Measurements from ENCODE around the gene MALSU1. TPM values are rescaled to one million over a fixed set of nuclear protein-coding genes. Genes with fewer than 3 reads are reported as not detected.

The MALSU1 gene
- total RNA-seq, 4 donors from 2014 or later, result 35.7 to 80.2 (median 41.7) TPM

GRCh38 chr7:23336086-23336485, 36.9 kb downstream of the MALSU1 start:
- no peak for DNase-seq (ENCODE audit: low spot score in 2 of 2)
- TF ChIP-seq EP300 (IDR thresholded peaks at IDR 0.05) (no peak), CTCF (IDR thresholded peaks at IDR 0.05) (no peak), POLR2A (IDR thresholded peaks at IDR 0.05) (no peak), POLR2AphosphoS5 (IDR thresholded peaks at IDR 0.05) (no peak)
- Histone ChIP-seq H3K36me3 (no peaks in the 10 kb centered on the region), H3K4me1 (peaks cover 15% of the 10 kb centered on the region), H3K9me3 (no peaks in the 10 kb centered on the region), H3K27me3 (no peaks in the 10 kb centered on the region), H3K27ac (no peak overlapping the region), H3K4me3 (no peak overlapping the region)
- 80% methylated on average over 3 of the region's 3 CpGs for WGBS

GRCh38 chr7:23336799-23337283, 37.7 kb downstream of the MALSU1 start:
- Histone ChIP-seq H3K4me1 (peaks cover 15% of the 10 kb centered on the region), H3K36me3 (no peaks in the 10 kb centered on the region), H3K4me3 (no peak overlapping the region), H3K27me3 (no peaks in the 10 kb centered on the region), H3K9me3 (no peaks in the 10 kb centered on the region), H3K27ac (no peak overlapping the region)
- WGBS, result 86% methylated on average over 6 of the region's 6 CpGs
- DNase-seq (ENCODE audit: low spot score in 2 of 2), result no peak
- TF ChIP-seq CTCF (IDR thresholded peaks at IDR 0.05) (no peak), POLR2A (IDR thresholded peaks at IDR 0.05) (no peak), EP300 (IDR thresholded peaks at IDR 0.05) (no peak), POLR2AphosphoS5 (IDR thresholded peaks at IDR 0.05) (no peak)

GRCh38 chr7:23337374-23337773, 38.2 kb downstream of the MALSU1 start:
- no peak overlapping the region for H3K27ac ChIP-seq
- peaks cover 15% of the 10 kb centered on the region for H3K4me1 ChIP-seq
- no peaks in the 10 kb centered on the region for H3K9me3 ChIP-seq
- no peak for DNase-seq (ENCODE audit: low spot score in 2 of 2)
- no peak for TF ChIP-seq EP300 (IDR thresholded peaks at IDR 0.05)
- TF ChIP-seq POLR2A (IDR thresholded peaks at IDR 0.05), result no peak
- TF ChIP-seq CTCF (IDR thresholded peaks at IDR 0.05), result no peak
- no peak for TF ChIP-seq POLR2AphosphoS5 (IDR thresholded peaks at IDR 0.05)
- no peaks in the 10 kb centered on the region for H3K36me3 ChIP-seq
- H3K27me3 ChIP-seq, result no peaks in the 10 kb centered on the region
- H3K4me3 ChIP-seq, result no peak overlapping the region

GRCh38 chr7:23338439-23338838, 39.3 kb downstream of the MALSU1 start:
- Histone ChIP-seq H3K27me3 (no peaks in the 10 kb centered on the region), H3K4me3 (no peak overlapping the region), H3K36me3 (no peaks in the 10 kb centered on the region), H3K27ac (no peak overlapping the region), H3K9me3 (no peaks in the 10 kb centered on the region), H3K4me1 (peaks cover 15% of the 10 kb centered on the region)
- TF ChIP-seq POLR2A (IDR thresholded peaks at IDR 0.05) (no peak), POLR2AphosphoS5 (IDR thresholded peaks at IDR 0.05) (no peak), EP300 (IDR thresholded peaks at IDR 0.05) (no peak), CTCF (IDR thresholded peaks at IDR 0.05) (no peak)
- DNase-seq (ENCODE audit: low spot score in 2 of 2), result no peak
- WGBS, result 64% methylated on average over 2 of the region's 2 CpGs

GRCh38 chr7:23338863-23339262, 39.7 kb downstream of the MALSU1 start:
- Histone ChIP-seq H3K4me1 (peaks cover 15% of the 10 kb centered on the region), H3K36me3 (no peaks in the 10 kb centered on the region), H3K27ac (no peak overlapping the region), H3K27me3 (no peaks in the 10 kb centered on the region), H3K4me3 (no peak overlapping the region), H3K9me3 (no peaks in the 10 kb centered on the region)
- no peak for DNase-seq (ENCODE audit: low spot score in 2 of 2)
- 59% methylated on average over 2 of the region's 2 CpGs for whole genome bisulfite sequencing
- TF ChIP-seq POLR2AphosphoS5 (IDR thresholded peaks at IDR 0.05) (no peak), CTCF (IDR thresholded peaks at IDR 0.05) (no peak), POLR2A (IDR thresholded peaks at IDR 0.05) (no peak), EP300 (IDR thresholded peaks at IDR 0.05) (no peak)
